ENCODE results near the gene KCNAB1.

- TF ChIP-seq CTCF (conservative IDR thresholded peaks at IDR 0.05 in 1 of 2, IDR thresholded peaks at IDR 0.05 in 1 of 2; ENCODE audit: extremely low read depth in 1 of 2, insufficient read depth in 1 of 2, low read depth in 1 of 2, low read length in 2 of 2) (no peak), EZH2 (IDR thresholded peaks at IDR 0.05; ENCODE audit: borderline replicate concordance, low read length) (no peak)
Measured at GRCh38 chr3:156525808-156526207, 405.4 kb downstream of the KCNAB1 start.
